Gastroesophageal sphincter (tissue), 3 donors: ENCODE measurements around the gene NR2F6.

ENCODE experiments used
- CTCF ChIP-seq, 4 experiments: fragments of 200-600 bp in 2 of 4; fragments of 450-650 bp in 2 of 4; sonication (generic) in 1 of 4; IDR thresholded peaks; one replicate each; pipeline ENCODE4 v1.5.1; 2017 to 2019; ENCODE audit warnings: antibody characterized with exemption in 4 of 4, mild to moderate bottlenecking in 2 of 4, moderate library complexity in 2 of 4
- EP300 ChIP-seq: sonication (generic); formaldehyde crosslinking; IDR thresholded peaks from one replicate; pipeline ENCODE4 v1.6.1; 2017; ENCODE audit warnings: antibody characterized with exemption, mild to moderate bottlenecking
- POLR2A ChIP-seq, 2 donors: fragments of 450-650 bp; IDR thresholded peaks; one replicate each; pipeline ENCODE4 v1.6.1; 2017; ENCODE audit warnings: antibody characterized with exemption in 2 of 2, mild to moderate bottlenecking in 2 of 2, moderate library complexity in 1 of 2
- POLR2AphosphoS5 ChIP-seq: sonication (generic); formaldehyde crosslinking; IDR thresholded peaks from one replicate; pipeline ENCODE4 v1.6.1; 2017; ENCODE audit warnings: antibody characterized with exemption

- TF ChIP-seq CTCF (IDR thresholded peaks at IDR 0.05) (no peak), POLR2AphosphoS5 (no peak), POLR2A (IDR thresholded peaks at IDR 0.05) (no peak), EP300 (no peak)
Measured at GRCh38 chr19:17195106-17195505, 50.6 kb downstream of the NR2F6 start.
